Mesenchymal stem cell (in vitro differentiated cells and primary cell): ENCODE data around the gene TEKT5.
A peak's percentile ranks its signal among the peaks of the same experiment; 100 is the strongest.

Source experiments
- DNase-seq: peaks from one replicate; pipeline ENCODE4 v3.0.0-alpha.2; 2013
- H2AFZ ChIP-seq: one replicate; pipeline ENCODE4 v1.6.1; 2013; ENCODE audit warnings: low read depth, mild to moderate bottlenecking, control low read depth, inconsistent platforms, low read length, moderate library complexity
- H2AK5ac ChIP-seq: 2 replicates; pipeline ENCODE4 v1.6.1; 2013; ENCODE audit warnings: low read length, moderate library complexity, mild to moderate bottlenecking, inconsistent platforms; ENCODE audit not compliant: severe bottlenecking
- H2BK120ac ChIP-seq: one replicate; pipeline ENCODE4 v1.6.1; 2013; ENCODE audit warnings: low read depth, mild to moderate bottlenecking, inconsistent platforms, low read length, moderate library complexity
- H2BK12ac ChIP-seq, 2 experiments: one replicate each; pipeline ENCODE4 v1.6.1; 2013; ENCODE audit warnings: inconsistent platforms in 2 of 2, low read length in 2 of 2, mild to moderate bottlenecking in 2 of 2, moderate library complexity in 2 of 2, control low read depth in 1 of 2
- H2BK15ac ChIP-seq: one replicate; pipeline ENCODE4 v1.6.1; 2013; ENCODE audit warnings: mild to moderate bottlenecking, low read depth, inconsistent platforms; ENCODE audit not compliant: poor library complexity, severe bottlenecking
- H2BK5ac ChIP-seq: 2 replicates; pipeline ENCODE4 v1.6.1; 2013; ENCODE audit warnings: low read depth, mild to moderate bottlenecking, low read length, control low read depth, inconsistent platforms; ENCODE audit not compliant: poor library complexity, severe bottlenecking
- H3K14ac ChIP-seq, 2 experiments: one replicate each; pipeline ENCODE4 v1.6.1; 2013; ENCODE audit warnings: inconsistent platforms in 2 of 2, low read length in 2 of 2, control low read depth in 1 of 2, mild to moderate bottlenecking in 1 of 2, moderate library complexity in 1 of 2
- H3K18ac ChIP-seq, 2 experiments: one replicate each; pipeline ENCODE4 v1.6.1; 2013; ENCODE audit warnings: inconsistent platforms in 2 of 2, low read length in 2 of 2, control low read depth in 1 of 2, low read depth in 1 of 2, mild to moderate bottlenecking in 1 of 2
- H3K23ac ChIP-seq, 2 experiments: one replicate each; pipeline ENCODE4 v1.6.1; 2013; ENCODE audit warnings: inconsistent platforms in 2 of 2, low read length in 2 of 2, mild to moderate bottlenecking in 2 of 2, moderate library complexity in 2 of 2, control low read depth in 1 of 2
- H3K27ac ChIP-seq: 2 replicates; pipeline ENCODE4 v1.5.1; 2013; ENCODE audit warnings: mild to moderate bottlenecking, moderate library complexity, low read length, control low read depth, inconsistent platforms; ENCODE audit not compliant: poor library complexity, severe bottlenecking
- H3K27me3 ChIP-seq, 2 experiments: 2 replicates each; pipeline versions ENCODE4 v1.6.1 to v1.7.0; 2013; ENCODE audit warnings: low read length in 2 of 2, mild to moderate bottlenecking in 2 of 2, moderate library complexity in 2 of 2, control low read depth in 1 of 2, inconsistent platforms in 1 of 2; ENCODE audit not compliant: control insufficient read depth in 1 of 2, insufficient read depth in 1 of 2
- H3K36me3 ChIP-seq, 2 experiments: 2 replicates each; pipeline versions ENCODE4 v1.6.1 to v1.7.0; 2013; ENCODE audit warnings: low read length in 2 of 2, control low read depth in 1 of 2, inconsistent platforms in 1 of 2, low read depth in 1 of 2, mild to moderate bottlenecking in 1 of 2; ENCODE audit not compliant: insufficient read depth in 2 of 2, control insufficient read depth in 1 of 2
- H3K4ac ChIP-seq, 2 experiments: one replicate each; pipeline ENCODE4 v1.6.1; 2013; ENCODE audit warnings: inconsistent platforms in 2 of 2, low read length in 2 of 2, mild to moderate bottlenecking in 2 of 2, moderate library complexity in 2 of 2, control low read depth in 1 of 2, low read depth in 1 of 2
- H3K4me1 ChIP-seq: 2 replicates; pipeline ENCODE4 v1.6.1; 2013; ENCODE audit warnings: low read depth, low read length, control low read depth; ENCODE audit not compliant: control insufficient read depth, insufficient read depth
- H3K4me2 ChIP-seq: 2 replicates; pipeline ENCODE4 v1.6.1; 2013; ENCODE audit warnings: low read length, mild to moderate bottlenecking, inconsistent platforms; ENCODE audit not compliant: poor library complexity, severe bottlenecking
- H3K4me3 ChIP-seq, 2 experiments: 2 replicates each; pipeline versions ENCODE4 v1.5.1 to v1.7.0; 2013; ENCODE audit warnings: low read length in 2 of 2, mild to moderate bottlenecking in 2 of 2, control low read depth in 1 of 2, low read depth in 1 of 2; ENCODE audit not compliant: insufficient read depth in 1 of 2
- H3K79me1 ChIP-seq: replicated peaks from 2 replicates; pipeline ENCODE4 v1.6.1; 2013; ENCODE audit warnings: mild to moderate bottlenecking, control low read depth, low read length, inconsistent platforms; ENCODE audit not compliant: poor library complexity, severe bottlenecking
- H3K9ac ChIP-seq: 2 replicates; pipeline ENCODE4 v1.7.0; 2013; ENCODE audit warnings: mild to moderate bottlenecking, low read length, moderate library complexity
- H3K9me3 ChIP-seq: 2 replicates; pipeline ENCODE4 v1.7.0; 2013; ENCODE audit warnings: mild to moderate bottlenecking, low read length; ENCODE audit not compliant: control insufficient read depth
- H4K8ac ChIP-seq: one replicate; pipeline ENCODE4 v1.6.1; 2013; ENCODE audit warnings: inconsistent platforms, mild to moderate bottlenecking, low read length, moderate library complexity
- H4K91ac ChIP-seq: one replicate; pipeline ENCODE4 v1.6.1; 2013; ENCODE audit warnings: mild to moderate bottlenecking, low read length, inconsistent platforms
- WGBS: methylation state at CpG from one replicate; pipeline ENCODE4 v1.1.7; 2013; ENCODE audit warnings: mixed read lengths; 5-methylcytosine and 5-hydroxymethylcytosine counted together

TEKT5 gene

DNA sequence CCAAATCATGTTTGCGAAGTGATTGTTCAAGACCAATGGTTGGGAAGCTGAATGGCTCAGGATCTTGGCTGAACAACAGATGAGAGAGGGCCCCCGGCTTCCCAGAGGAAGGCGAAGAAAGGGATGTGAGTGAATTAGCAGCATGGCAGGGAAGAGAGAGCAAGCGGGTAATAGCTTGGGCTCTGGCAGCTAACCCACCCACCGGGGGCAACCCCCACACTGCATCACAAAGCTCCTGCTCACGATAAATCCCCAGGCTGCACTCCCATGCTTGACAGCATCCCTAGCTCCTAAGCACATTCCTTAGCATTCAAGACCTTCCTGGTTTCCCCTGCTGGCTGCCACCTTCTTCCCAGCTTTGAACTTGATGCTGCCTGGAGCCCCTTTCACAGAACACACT is 88.1 kb downstream of the TEKT5 start:
- Histone ChIP-seq H3K4me2 (no peak overlapping the region), H2AK5ac (no peak overlapping the region), H3K4me1 (peaks cover 3% of the 10 kb centered on the region), H3K4me3 (no peak overlapping the region), H4K8ac (no peak overlapping the region), H3K23ac (no peak overlapping the region), H3K18ac (no peak overlapping the region), H2AFZ (no peak overlapping the region), H3K27me3 (peaks cover 5 to 31% of the 10 kb centered on the region in 2 experiments), H2BK15ac (no peak overlapping the region), H3K4ac (no peak overlapping the region), H3K36me3 (no peaks in the 10 kb centered on the region), H4K91ac (no peak overlapping the region), H3K14ac (no peak overlapping the region), H3K9me3 (no peaks in the 10 kb centered on the region), H2BK120ac (no peak overlapping the region), H3K27ac (no peak overlapping the region), H2BK12ac (no peak overlapping the region), H2BK5ac (no peak overlapping the region), H3K9ac (no peak overlapping the region), H3K79me1 (no peaks in the 10 kb centered on the region)
- 76% methylated on average over 4 of the region's 6 CpGs for WGBS
- no peak for DNase-seq

GRCh38 chr16:10605636-10606035 is 89.1 kb downstream of the TEKT5 start:
- H3K14ac ChIP-seq, result no peak overlapping the region
- no peak overlapping the region for H3K4me2 ChIP-seq
- H3K18ac ChIP-seq, result no peak overlapping the region
- no peak overlapping the region for H4K91ac ChIP-seq
- no peak overlapping the region for H3K4me3 ChIP-seq
- peaks cover 8 to 38% of the 10 kb centered on the region in 2 experiments for H3K27me3 ChIP-seq
- H3K4ac ChIP-seq, result no peak overlapping the region
- no peaks in the 10 kb centered on the region for H3K36me3 ChIP-seq
- no peak overlapping the region for H2AK5ac ChIP-seq
- no peak overlapping the region for H2BK5ac ChIP-seq
- H3K4me1 ChIP-seq, result peaks cover 3% of the 10 kb centered on the region
- H3K23ac ChIP-seq, result no peak overlapping the region
- no peak overlapping the region for H3K27ac ChIP-seq
- H2BK15ac ChIP-seq, result no peak overlapping the region
- no peak overlapping the region for H3K9ac ChIP-seq
- H3K79me1 ChIP-seq, result no peaks in the 10 kb centered on the region
- no peak overlapping the region for H2AFZ ChIP-seq
- no peak for DNase-seq
- no peaks in the 10 kb centered on the region for H3K9me3 ChIP-seq
- no peak overlapping the region for H2BK12ac ChIP-seq
- 77% methylated on average over 2 of the region's 3 CpGs for WGBS
- H2BK120ac ChIP-seq, result no peak overlapping the region
- no peak overlapping the region for H4K8ac ChIP-seq

GRCh38 chr16:10601444-10602408 is 93.0 kb downstream of the TEKT5 start:
- Histone ChIP-seq H3K4ac (no peak overlapping the region), H3K79me1 (no peaks in the 10 kb centered on the region), H3K4me2 (no peak overlapping the region), H3K9ac (no peak overlapping the region), H3K27me3 (peaks cover 12 to 75% of the 10 kb centered on the region in 2 experiments), H3K14ac (no peak overlapping the region), H3K36me3 (no peaks in the 10 kb centered on the region), H3K9me3 (no peaks in the 10 kb centered on the region), H3K4me3 (no peak overlapping the region), H3K4me1 (no peaks in the 10 kb centered on the region), H2AK5ac (no peak overlapping the region), H3K27ac (no peak overlapping the region), H3K18ac (no peak overlapping the region), H4K8ac (no peak overlapping the region), H4K91ac (no peak overlapping the region), H2BK12ac (no peak overlapping the region), H2BK5ac (no peak overlapping the region), H2BK120ac (no peak overlapping the region), H2BK15ac (no peak overlapping the region), H2AFZ (no peak overlapping the region), H3K23ac (no peak overlapping the region)
- DNase-seq, result no peak
- 59% methylated on average over 13 of the region's 13 CpGs for WGBS

GRCh38 chr16:10600782-10601443 is 93.8 kb downstream of the TEKT5 start:
- H2AK5ac ChIP-seq, result no peak overlapping the region
- no peak overlapping the region for H3K27ac ChIP-seq
- H3K4me3 ChIP-seq, result no peak overlapping the region
- peaks cover 15 to 81% of the 10 kb centered on the region in 2 experiments for H3K27me3 ChIP-seq
- H3K4ac ChIP-seq, result no peak overlapping the region
- H2BK5ac ChIP-seq, result no peak overlapping the region
- no peak overlapping the region for H3K18ac ChIP-seq
- H3K9ac ChIP-seq, result no peak overlapping the region
- peak; percentile 7 for DNase-seq
- H4K91ac ChIP-seq, result no peak overlapping the region
- H3K36me3 ChIP-seq, result no peaks in the 10 kb centered on the region
- H3K4me1 ChIP-seq, result no peaks in the 10 kb centered on the region
- no peak overlapping the region for H3K23ac ChIP-seq
- H2BK15ac ChIP-seq, result no peak overlapping the region
- H4K8ac ChIP-seq, result no peak overlapping the region
- H3K14ac ChIP-seq, result no peak overlapping the region
- H3K9me3 ChIP-seq, result no peaks in the 10 kb centered on the region
- H2BK120ac ChIP-seq, result no peak overlapping the region
- H2AFZ ChIP-seq, result no peak overlapping the region
- H2BK12ac ChIP-seq, result no peak overlapping the region
- H3K79me1 ChIP-seq, result no peaks in the 10 kb centered on the region
- no peak overlapping the region for H3K4me2 ChIP-seq
- 72% methylated on average over 9 of the region's 12 CpGs for WGBS
